Stimulated activated CD4-positive, alpha-beta T cell treated with anti-CD3 and anti-CD28 coated beads, TNF-alpha, amount 100 ng/mL, for 1 hour (primary cell): ENCODE measurements around the gene SLC17A3.

Experiments used
- DNase-seq, 3 donors: peaks; one replicate each; pipeline ENCODE4 v3.0.0-alpha.2; 2020; ENCODE audit warnings: low read depth in 3 of 3, low spot score in 1 of 3

The SLC17A3 gene

GRCh38 chr6:25842526-25842925, 31.5 kb downstream of the SLC17A3 start:
- DNase-seq = no peak

GRCh38 chr6:25835442-25836283, 38.4 kb downstream of the SLC17A3 start:
- DNase-seq = no peak

GRCh38 chr6:25834950-25835349, 39.1 kb downstream of the SLC17A3 start:
- no peak for DNase-seq

GRCh38 chr6:25833136-25833535, 40.9 kb downstream of the SLC17A3 start:
- no peak for DNase-seq

- no peak for DNase-seq
Observed at GRCh38 chr6:25832670-25833069, 41.4 kb downstream of the SLC17A3 start.

- DNase-seq = no peak
Observed at GRCh38 chr6:25832307-25832662, 41.8 kb downstream of the SLC17A3 start.

GRCh38 chr6:25831532-25832306, 42.3 kb downstream of the SLC17A3 start, which contains the start of gene SLC17A1:
TSS of gene SLC17A1 (minus strand) at chr6:25832052. CDS start at chr6:25830557, 1,495 bp downstream.
- no peak for DNase-seq

GRCh38 chr6:25830458-25830857, 43.6 kb downstream of the SLC17A3 start:
- DNase-seq = no peak

GRCh38 chr6:25829375-25829774, 44.7 kb downstream of the SLC17A3 start:
- no peak for DNase-seq

GRCh38 chr6:25821341-25821740, 52.7 kb downstream of the SLC17A3 start:
- no peak for DNase-seq

GRCh38 chr6:25816252-25816651, 57.8 kb downstream of the SLC17A3 start:
- no peak for DNase-seq

- no peak for DNase-seq
Observed at GRCh38 chr6:25815194-25815593, 58.8 kb downstream of the SLC17A3 start.

GRCh38 chr6:25804804-25805203, 69.2 kb downstream of the SLC17A3 start:
- no peak for DNase-seq

- no peak for DNase-seq
Observed at GRCh38 chr6:25801436-25801835, 72.6 kb downstream of the SLC17A3 start.
